IPS-20b (cell line): Measurements from ENCODE around the gene ITPR3.

Source experiments
- H3K27ac ChIP-seq: one replicate; pipeline ENCODE4 v1.5.1; 2013; ENCODE audit warnings: low read length
- H3K27me3 ChIP-seq: 2 replicates; pipeline ENCODE4 v1.6.1; 2013; ENCODE audit warnings: mild to moderate bottlenecking, low read length, inconsistent platforms; ENCODE audit not compliant: insufficient read depth
- H3K36me3 ChIP-seq: 2 replicates; pipeline ENCODE4 v1.6.1; 2013; ENCODE audit warnings: low read depth, mild to moderate bottlenecking, inconsistent platforms, low read length, moderate library complexity; ENCODE audit not compliant: insufficient read depth
- H3K4me1 ChIP-seq: 2 replicates; pipeline ENCODE4 v1.6.1; 2013; ENCODE audit warnings: mild to moderate bottlenecking, control low read depth, inconsistent platforms, low read length, moderate library complexity; ENCODE audit not compliant: insufficient read depth
- H3K4me3 ChIP-seq: 2 replicates; pipeline ENCODE4 v1.5.1; 2013; ENCODE audit warnings: mild to moderate bottlenecking, low read length, inconsistent platforms
- H3K9ac ChIP-seq: 2 replicates; pipeline ENCODE4 v1.6.1; 2013; ENCODE audit warnings: low read depth, mild to moderate bottlenecking, inconsistent platforms, low read length, moderate library complexity
- H3K9me3 ChIP-seq: 2 replicates; pipeline ENCODE4 v1.6.1; 2013; ENCODE audit warnings: mild to moderate bottlenecking, low read depth, low read length, inconsistent platforms; ENCODE audit not compliant: insufficient read depth

Gene ITPR3

GRCh38 chr6:33677689-33678088, 56.6 kb downstream of the ITPR3 start:
- Histone ChIP-seq H3K36me3 (peaks cover 71% of the 10 kb centered on the region), H3K9ac (no peak overlapping the region), H3K4me1 (no peaks in the 10 kb centered on the region), H3K27me3 (no peaks in the 10 kb centered on the region), H3K27ac (no peak overlapping the region), H3K4me3 (no peak overlapping the region), H3K9me3 (no peaks in the 10 kb centered on the region)

DNA sequence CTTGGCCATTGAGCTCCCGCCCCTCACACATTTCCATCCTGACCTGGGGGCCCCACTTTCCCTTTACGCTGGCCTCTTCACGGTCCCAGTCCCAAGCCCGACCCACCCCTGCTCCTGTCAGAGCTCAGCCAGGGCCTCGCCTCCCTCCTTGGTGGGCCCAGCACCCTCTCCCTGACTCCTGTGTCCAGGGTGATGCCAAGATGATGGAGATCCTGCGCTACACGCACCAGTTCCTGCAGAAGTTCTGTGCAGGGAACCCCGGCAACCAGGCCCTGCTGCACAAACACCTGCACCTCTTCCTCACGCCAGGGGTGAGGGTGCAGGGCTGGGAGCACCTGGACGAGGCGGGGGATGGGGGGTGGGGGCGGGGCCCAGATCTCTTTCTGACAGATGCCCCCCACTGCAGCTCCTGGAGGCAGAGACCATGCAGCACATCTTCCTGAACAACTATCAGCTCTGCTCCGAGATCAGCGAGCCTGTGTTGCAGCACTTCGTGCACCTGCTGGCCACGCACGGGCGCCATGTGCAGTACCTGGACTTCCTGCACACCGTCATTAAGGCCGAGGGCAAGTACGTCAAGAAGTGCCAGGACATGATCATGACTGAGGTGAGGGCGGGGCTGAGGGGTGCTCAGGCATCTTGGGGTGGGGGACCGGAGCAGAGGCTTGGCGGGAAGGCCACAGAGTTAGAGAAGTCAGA, 57.3 kb downstream of the ITPR3 start:
- Histone ChIP-seq H3K9me3 (no peaks in the 10 kb centered on the region), H3K36me3 (peaks cover 75% of the 10 kb centered on the region), H3K27me3 (no peaks in the 10 kb centered on the region), H3K4me3 (no peak overlapping the region), H3K27ac (no peak overlapping the region), H3K9ac (no peak overlapping the region), H3K4me1 (no peaks in the 10 kb centered on the region)

- no peak overlapping the region for H3K4me3 ChIP-seq
- H3K9me3 ChIP-seq, result no peaks in the 10 kb centered on the region
- H3K27me3 ChIP-seq, result no peaks in the 10 kb centered on the region
- no peaks in the 10 kb centered on the region for H3K4me1 ChIP-seq
- peaks cover 70% of the 10 kb centered on the region for H3K36me3 ChIP-seq
- no peak overlapping the region for H3K27ac ChIP-seq
- H3K9ac ChIP-seq, result no peak overlapping the region
Measured at GRCh38 chr6:33678932-33679490, 57.9 kb downstream of the ITPR3 start.

GRCh38 chr6:33679761-33680160, 58.6 kb downstream of the ITPR3 start:
- Histone ChIP-seq H3K27ac (no peak overlapping the region), H3K9ac (no peak overlapping the region), H3K4me1 (no peaks in the 10 kb centered on the region), H3K9me3 (no peaks in the 10 kb centered on the region), H3K27me3 (no peaks in the 10 kb centered on the region), H3K36me3 (peaks cover 68% of the 10 kb centered on the region), H3K4me3 (no peak overlapping the region)

- Histone ChIP-seq H3K9me3 (no peaks in the 10 kb centered on the region), H3K27me3 (no peaks in the 10 kb centered on the region), H3K4me1 (no peaks in the 10 kb centered on the region), H3K27ac (no peak overlapping the region), H3K36me3 (peaks cover 74% of the 10 kb centered on the region), H3K9ac (no peak overlapping the region), H3K4me3 (no peak overlapping the region)
Measured at GRCh38 chr6:33682341-33682740, 61.2 kb downstream of the ITPR3 start.

GRCh38 chr6:33683051-33683571, 62.0 kb downstream of the ITPR3 start:
- Histone ChIP-seq H3K4me1 (no peaks in the 10 kb centered on the region), H3K27me3 (no peaks in the 10 kb centered on the region), H3K9ac (no peak overlapping the region), H3K9me3 (no peaks in the 10 kb centered on the region), H3K27ac (no peak overlapping the region), H3K36me3 (peaks cover 74% of the 10 kb centered on the region), H3K4me3 (no peak overlapping the region)

- H3K27me3 ChIP-seq, result no peaks in the 10 kb centered on the region
- no peak overlapping the region for H3K27ac ChIP-seq
- no peaks in the 10 kb centered on the region for H3K4me1 ChIP-seq
- H3K4me3 ChIP-seq, result no peak overlapping the region
- H3K9ac ChIP-seq, result no peak overlapping the region
- H3K9me3 ChIP-seq, result no peaks in the 10 kb centered on the region
- H3K36me3 ChIP-seq, result peaks cover 74% of the 10 kb centered on the region
Measured at GRCh38 chr6:33683576-33684427, 62.7 kb downstream of the ITPR3 start.

DNA sequence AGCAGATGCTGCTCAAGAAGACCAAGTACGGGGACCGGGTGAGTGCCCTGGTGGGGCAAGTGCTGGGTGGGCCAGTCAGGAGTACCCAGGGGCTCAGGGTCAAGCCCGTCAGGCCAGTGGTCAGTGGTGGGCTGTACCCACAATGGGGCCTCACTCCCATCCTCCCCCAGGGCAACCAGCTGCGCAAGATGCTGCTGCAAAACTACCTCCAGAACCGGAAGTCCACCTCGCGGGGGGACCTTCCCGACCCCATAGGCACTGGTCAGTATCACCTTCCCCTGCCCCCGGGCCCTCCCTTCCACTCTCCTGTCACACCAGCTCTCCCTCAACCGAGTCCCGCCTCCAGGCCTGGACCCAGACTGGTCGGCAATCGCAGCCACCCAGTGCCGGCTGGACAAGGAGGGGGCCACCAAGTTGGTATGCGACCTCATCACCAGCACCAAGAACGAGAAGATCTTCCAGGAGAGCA, 63.3 kb downstream of the ITPR3 start:
- H3K36me3 ChIP-seq, result peaks cover 74% of the 10 kb centered on the region
- H3K27me3 ChIP-seq, result no peaks in the 10 kb centered on the region
- H3K27ac ChIP-seq, result no peak overlapping the region

DNA sequence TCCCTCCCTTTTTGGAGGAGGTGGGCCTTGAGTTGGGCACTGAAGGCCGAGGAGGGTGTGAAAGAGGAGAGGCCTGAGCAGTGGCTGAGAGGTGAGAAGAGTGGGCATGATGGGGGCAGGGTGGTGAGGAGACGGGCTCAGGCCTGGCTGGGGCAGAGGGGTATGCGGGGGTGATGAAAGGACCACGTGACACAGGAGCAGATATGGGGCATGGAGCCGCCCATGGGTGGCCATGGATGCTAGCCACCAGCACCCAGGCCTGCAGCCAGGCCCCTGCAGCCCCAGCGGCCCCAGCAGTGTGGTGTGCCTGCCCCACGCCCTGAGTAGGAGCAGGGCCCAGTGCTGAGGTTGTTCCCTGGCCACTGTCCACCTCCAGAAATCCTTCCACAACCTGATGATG, 63.9 kb downstream of the ITPR3 start:
- Histone ChIP-seq H3K36me3 (peaks cover 73% of the 10 kb centered on the region), H3K27me3 (no peaks in the 10 kb centered on the region), H3K4me3 (no peak overlapping the region), H3K4me1 (no peaks in the 10 kb centered on the region), H3K27ac (no peak overlapping the region), H3K9me3 (no peaks in the 10 kb centered on the region), H3K9ac (no peak overlapping the region)

More for the DNA sequence above, 63.3 kb downstream of the ITPR3 start:
- Histone ChIP-seq H3K4me3 (no peak overlapping the region), H3K4me1 (no peaks in the 10 kb centered on the region), H3K9me3 (no peaks in the 10 kb centered on the region), H3K9ac (no peak overlapping the region)

- H3K4me1 ChIP-seq, result no peaks in the 10 kb centered on the region
- H3K27me3 ChIP-seq, result no peaks in the 10 kb centered on the region
- no peaks in the 10 kb centered on the region for H3K9me3 ChIP-seq
- no peak overlapping the region for H3K27ac ChIP-seq
- H3K9ac ChIP-seq, result no peak overlapping the region
- H3K4me3 ChIP-seq, result no peak overlapping the region
- H3K36me3 ChIP-seq, result peaks cover 72% of the 10 kb centered on the region
Measured at GRCh38 chr6:33685411-33686224, 64.5 kb downstream of the ITPR3 start.

DNA sequence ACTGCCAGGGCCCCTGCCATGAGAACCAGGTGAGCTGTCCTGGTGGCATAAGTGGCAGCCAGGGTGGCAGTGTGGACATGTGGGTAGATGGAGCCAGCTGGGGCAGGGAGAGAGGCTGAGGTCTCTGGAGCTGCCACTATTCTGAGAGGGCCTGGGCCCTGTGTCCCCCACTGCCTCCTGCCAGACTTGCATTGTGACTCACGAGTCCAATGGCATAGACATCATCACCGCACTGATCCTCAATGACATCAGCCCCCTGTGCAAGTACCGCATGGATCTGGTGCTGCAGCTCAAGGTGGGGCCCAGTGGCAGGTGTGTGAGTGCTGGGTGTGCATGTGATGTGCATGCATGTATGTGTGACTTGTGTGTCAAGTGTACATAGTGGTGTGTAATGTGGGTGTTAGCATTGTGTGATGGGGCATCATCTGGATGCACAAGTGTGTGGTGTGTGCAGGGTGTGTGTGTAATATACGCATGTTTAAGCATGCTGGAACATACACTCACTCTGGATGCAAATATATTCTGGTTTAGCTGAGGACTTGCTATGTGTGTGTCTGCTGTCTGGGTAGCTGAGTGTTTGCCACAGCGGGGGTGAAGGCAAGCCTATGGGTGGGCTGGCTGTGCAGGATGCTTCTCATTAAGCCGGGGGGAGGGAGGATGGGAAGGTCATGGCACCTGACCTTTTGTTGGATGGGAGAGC, 65.3 kb downstream of the ITPR3 start:
- H3K27me3 ChIP-seq, result no peaks in the 10 kb centered on the region
- no peak overlapping the region for H3K27ac ChIP-seq
- no peak overlapping the region for H3K9ac ChIP-seq
- peaks cover 75% of the 10 kb centered on the region for H3K36me3 ChIP-seq
- H3K4me3 ChIP-seq, result no peak overlapping the region
- H3K9me3 ChIP-seq, result no peaks in the 10 kb centered on the region
- H3K4me1 ChIP-seq, result no peaks in the 10 kb centered on the region
